Measurements from ENCODE around the gene JMY. TPM values are rescaled to one million over a fixed set of nuclear protein-coding genes. Genes with fewer than 3 reads are reported as not detected.
"Not testable (repeated sequence)": the region's sequence is repeated elsewhere in the genome, so short reads cannot be mapped to it uniquely, and the experiment has no call there.

The JMY gene
- total RNA-seq, 3 donors from 2014 or later: 6.4 to 55.9 (median 8.8) TPM

DNA sequence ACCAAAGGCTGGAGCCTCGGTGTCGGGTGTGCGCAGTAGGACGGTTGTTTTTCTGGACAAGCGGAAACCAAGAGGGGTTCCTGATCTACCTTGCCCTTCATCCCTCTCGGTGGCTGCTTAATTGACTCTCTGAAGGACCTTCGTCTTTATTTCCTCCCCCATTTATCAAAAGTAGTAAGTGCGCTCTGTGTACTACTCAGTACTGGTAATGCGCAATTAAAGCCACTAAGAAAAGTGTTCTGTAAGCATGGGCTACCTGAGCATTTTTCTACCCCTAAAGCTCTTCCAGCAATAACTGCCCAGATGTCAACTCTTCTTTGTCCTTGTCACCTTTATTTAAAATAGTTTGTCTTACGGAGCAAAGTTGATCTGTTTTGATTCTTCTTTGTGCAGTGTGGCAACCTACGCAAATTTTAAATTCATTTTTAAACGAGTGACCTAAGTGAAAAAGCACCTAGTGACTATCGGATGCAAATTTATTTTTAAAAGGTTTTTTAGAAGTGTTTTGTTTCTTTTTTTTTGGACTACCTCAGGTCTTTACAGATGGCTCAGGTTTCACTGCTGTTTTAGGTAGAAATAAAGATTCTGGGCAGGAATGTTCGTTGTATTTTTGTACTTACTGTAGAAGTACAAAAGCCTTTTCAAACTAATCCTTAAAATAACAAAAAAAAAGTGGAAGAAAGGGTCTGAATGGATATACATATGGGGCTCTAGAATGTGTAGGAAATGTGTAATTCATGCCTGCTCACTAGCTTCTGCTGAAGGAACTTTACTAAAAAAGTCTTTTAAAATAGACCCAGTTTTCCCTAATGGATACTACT is 2.0 kb downstream of the JMY start:
- Histone ChIP-seq H3K4me3 (peak overlapping the region; percentile 64), H3K9me3 (no peaks in the 10 kb centered on the region), H3K4me1 (ENCODE audit: low read depth) (peaks cover 10% of the 10 kb centered on the region), H3K36me3 (ENCODE audit: low read depth) (no peaks in the 10 kb centered on the region)
- ATAC-seq (no peak), DNase-seq (no peak)
- TF ChIP-seq, protein P1, sequence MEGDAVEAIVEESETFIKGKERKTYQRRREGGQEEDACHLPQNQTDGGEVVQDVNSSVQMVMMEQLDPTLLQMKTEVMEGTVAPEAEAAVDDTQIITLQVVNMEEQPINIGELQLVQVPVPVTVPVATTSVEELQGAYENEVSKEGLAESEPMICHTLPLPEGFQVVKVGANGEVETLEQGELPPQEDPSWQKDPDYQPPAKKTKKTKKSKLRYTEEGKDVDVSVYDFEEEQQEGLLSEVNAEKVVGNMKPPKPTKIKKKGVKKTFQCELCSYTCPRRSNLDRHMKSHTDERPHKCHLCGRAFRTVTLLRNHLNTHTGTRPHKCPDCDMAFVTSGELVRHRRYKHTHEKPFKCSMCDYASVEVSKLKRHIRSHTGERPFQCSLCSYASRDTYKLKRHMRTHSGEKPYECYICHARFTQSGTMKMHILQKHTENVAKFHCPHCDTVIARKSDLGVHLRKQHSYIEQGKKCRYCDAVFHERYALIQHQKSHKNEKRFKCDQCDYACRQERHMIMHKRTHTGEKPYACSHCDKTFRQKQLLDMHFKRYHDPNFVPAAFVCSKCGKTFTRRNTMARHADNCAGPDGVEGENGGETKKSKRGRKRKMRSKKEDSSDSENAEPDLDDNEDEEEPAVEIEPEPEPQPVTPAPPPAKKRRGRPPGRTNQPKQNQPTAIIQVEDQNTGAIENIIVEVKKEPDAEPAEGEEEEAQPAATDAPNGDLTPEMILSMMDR (IDR thresholded peaks at IDR 0.05): no peak
- intact Hi-C loops (cut with DNase I, micrococcal nuclease): no loop called here

DNA sequence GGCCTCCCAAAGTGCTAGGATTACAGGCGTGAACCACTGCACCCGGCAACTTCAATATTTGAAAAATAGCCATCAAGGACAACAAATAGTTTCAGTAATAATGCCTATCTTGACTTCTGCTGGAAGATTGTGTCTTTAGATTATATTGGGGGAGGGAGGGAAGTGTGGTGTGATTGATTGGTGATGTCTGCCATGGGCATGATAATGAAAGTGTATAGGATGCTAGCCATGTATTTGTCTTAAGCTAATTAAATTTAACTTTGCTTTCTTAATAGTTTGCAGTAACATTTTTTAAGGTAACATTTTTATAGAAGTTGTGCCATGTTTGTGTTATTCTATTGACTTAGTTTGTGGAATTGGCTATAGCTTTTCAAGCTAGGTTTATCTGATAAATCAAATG is 4.6 kb downstream of the JMY start:
- Histone ChIP-seq H3K4me1 (ENCODE audit: low read depth) (peaks cover 5% of the 10 kb centered on the region), H3K36me3 (ENCODE audit: low read depth) (no peaks in the 10 kb centered on the region), H3K4me3 (no peak overlapping the region), H3K9me3 (no peaks in the 10 kb centered on the region)
- ATAC-seq (no peak), DNase-seq (no peak)
- intact Hi-C loops (cut with DNase I, micrococcal nuclease): no loop called here
- TF ChIP-seq, protein P1 (IDR thresholded peaks at IDR 0.05): no peak

DNA sequence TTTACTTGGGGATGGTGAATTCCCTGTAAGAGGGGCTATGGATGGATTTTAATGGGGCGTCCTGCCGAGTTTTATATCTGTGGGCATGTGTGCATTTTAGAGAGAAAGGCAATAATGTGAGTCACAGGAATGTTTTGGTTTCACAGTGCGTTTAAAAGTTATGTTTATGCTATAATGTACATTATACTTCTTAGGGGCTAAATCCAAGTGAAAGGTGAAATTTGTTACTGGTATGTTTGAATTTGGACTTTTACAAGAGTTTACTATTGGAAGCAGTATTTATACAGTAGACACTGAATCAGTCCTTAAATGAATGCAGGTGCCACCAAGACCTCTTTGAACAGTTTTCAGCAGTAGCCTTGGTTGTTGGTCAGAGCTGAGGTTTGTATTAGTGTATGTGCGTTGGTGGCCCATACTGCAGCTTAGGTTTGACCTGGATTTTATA is 5.6 kb downstream of the JMY start:
- no peak for ATAC-seq
- H3K4me3 ChIP-seq: no peak overlapping the region

DNA sequence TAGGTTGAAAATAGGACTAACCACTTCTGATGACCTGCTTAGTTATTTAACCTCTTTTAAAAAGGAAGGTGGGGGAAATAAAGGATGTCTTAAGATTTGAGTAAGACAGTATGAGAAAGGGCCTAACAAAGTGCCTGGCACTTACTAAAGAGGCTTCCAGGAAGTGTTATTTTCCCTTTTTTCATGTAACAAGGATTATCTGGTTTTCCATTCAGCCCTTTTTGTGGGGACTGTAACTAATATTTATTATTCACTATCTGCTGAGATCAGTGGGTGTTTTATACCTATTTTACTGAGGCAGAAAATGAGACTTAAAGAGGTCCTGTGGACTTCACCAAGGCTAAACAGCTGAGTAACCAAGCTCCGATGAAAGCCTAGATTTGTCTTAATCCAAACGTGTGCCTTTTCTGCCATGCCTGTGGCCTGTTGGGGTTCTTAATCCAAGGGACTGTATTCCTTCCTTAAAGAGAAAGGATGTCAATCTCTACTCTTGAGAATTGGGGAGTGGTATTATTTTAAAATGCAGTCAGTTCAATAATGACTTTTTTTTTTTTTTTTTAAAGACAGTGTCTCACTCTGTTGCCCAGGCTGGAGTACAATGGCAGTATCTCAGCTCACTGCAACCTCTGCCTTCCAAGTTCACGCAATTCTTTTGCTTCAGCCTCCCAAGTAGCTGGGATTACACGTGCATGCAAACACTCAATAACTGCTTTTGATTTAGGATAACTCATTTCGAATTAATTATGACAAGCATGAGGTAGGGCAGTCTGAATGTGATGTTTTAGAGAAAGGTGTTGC is 6.5 kb downstream of the JMY start:
- no peak for DNase-seq
- Histone ChIP-seq H3K4me3 (no peak overlapping the region), H3K36me3 (ENCODE audit: low read depth) (no peaks in the 10 kb centered on the region), H3K9me3 (no peaks in the 10 kb centered on the region), H3K4me1 (ENCODE audit: low read depth) (peaks cover 5% of the 10 kb centered on the region)
- intact Hi-C loops (cut with DNase I, micrococcal nuclease): no loop called here
- TF ChIP-seq, protein P1 (IDR thresholded peaks at IDR 0.05): no peak
- ATAC-seq: no peak

More for the DNA sequence above, 5.6 kb downstream of the JMY start:
- intact Hi-C loops (cut with DNase I, micrococcal nuclease): no loop called here
- TF ChIP-seq, protein P1 (IDR thresholded peaks at IDR 0.05): no peak
- no peak for DNase-seq
- no peaks in the 10 kb centered on the region for H3K9me3 ChIP-seq
- H3K36me3 ChIP-seq (ENCODE audit: low read depth): no peaks in the 10 kb centered on the region
- peaks cover 5% of the 10 kb centered on the region for H3K4me1 ChIP-seq (ENCODE audit: low read depth)

DNA sequence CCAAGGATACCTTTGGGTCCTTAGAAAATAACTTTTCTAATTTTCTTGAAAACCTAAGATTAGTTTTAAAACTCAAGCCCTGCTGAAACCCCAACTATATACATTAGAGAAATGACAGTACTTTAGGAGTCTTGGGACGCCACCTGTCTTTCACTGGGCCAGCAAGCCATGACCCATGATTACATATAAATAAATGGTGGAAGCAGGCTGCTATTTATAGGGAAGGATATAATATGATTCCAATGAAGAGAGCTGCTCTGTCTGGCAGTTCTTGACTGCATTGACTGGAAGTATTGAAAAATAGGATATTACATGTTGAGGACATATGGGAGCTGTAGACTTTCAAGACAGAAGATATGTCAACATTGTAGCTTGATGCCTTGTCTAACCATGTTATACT is 7.3 kb downstream of the JMY start:
- TF ChIP-seq, protein P1 (IDR thresholded peaks at IDR 0.05): no peak
- peaks cover 5% of the 10 kb centered on the region for H3K4me1 ChIP-seq (ENCODE audit: low read depth)
- DNase-seq (no peak), ATAC-seq (no peak)
- intact Hi-C loops (cut with DNase I, micrococcal nuclease): no loop called here
- no peak overlapping the region for H3K4me3 ChIP-seq
- H3K36me3 ChIP-seq (ENCODE audit: low read depth): no peaks in the 10 kb centered on the region
- H3K9me3 ChIP-seq: no peaks in the 10 kb centered on the region

DNA sequence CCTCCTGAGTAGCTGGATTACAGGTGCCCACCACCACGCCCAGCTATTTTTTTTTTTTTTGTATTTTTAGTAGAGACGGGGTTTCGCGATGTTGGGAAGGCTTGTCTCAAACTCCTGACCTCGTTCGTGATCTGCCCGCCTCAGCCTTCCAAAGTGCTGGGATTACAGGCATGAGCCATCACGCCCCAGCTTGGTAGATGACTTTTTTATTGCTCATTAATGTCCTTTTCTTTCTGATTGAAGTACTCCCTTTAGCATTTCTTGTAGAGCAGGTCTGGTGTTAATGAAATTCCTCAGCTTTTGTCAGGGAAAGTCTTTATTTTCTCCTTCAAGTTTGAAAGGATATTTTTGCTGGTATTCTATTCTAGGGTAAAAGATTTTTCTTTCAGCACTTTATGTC is 18.1 kb downstream of the JMY start:
- H3K4me1 ChIP-seq (ENCODE audit: low read depth); H3K9me3 ChIP-seq; H3K36me3 ChIP-seq (ENCODE audit: low read depth); ATAC-seq; intact Hi-C loops (cut with DNase I, micrococcal nuclease); H3K4me3 ChIP-seq; DNase-seq: not testable (repeated sequence)

Data from mucosa of descending colon (tissue), 3 donors.